Caco-2 (cell line): ENCODE data around the gene NBEAL1. TPM values are rescaled to one million over a fixed set of nuclear protein-coding genes. Genes with fewer than 3 reads are reported as not detected.

Experiments
- BruUV-seq: library from RNA; stranded (reverse); fragments of 400-500 nt; replicated peaks from 2 replicates; lab custom pipeline; 2021; lab: Mats Ljungman, UMichigan
- CTCF ChIA-PET: fragments of 300-600 bp; sonication (Branson Sonifier 250); formaldehyde crosslinking; loops from one replicate; lab custom pipeline; 2022; ENCODE audit warnings: antibody characterized with exemption; lab: Charles Lee
- POLR2A ChIA-PET: fragments of 300-600 bp; sonication (Branson Sonifier 250); formaldehyde crosslinking; loops from one replicate; lab custom pipeline; 2022; ENCODE audit warnings: antibody characterized with exemption; lab: Charles Lee
- DNase-seq, 2 experiments: peaks; one replicate each; pipeline versions ENCODE4 v3.0.0 to v3.0.0-alpha.2; 2020 to 2022
- H3K27me3 ChIP-seq: replicated peaks from 2 replicates; pipeline ENCODE4 v1.6.0; 2011; ENCODE audit warnings: low read length; ENCODE audit not compliant: control insufficient read depth, insufficient read depth
- H3K36me3 ChIP-seq: 2 replicates; pipeline ENCODE4 v1.5.1; 2011; ENCODE audit warnings: low read length; ENCODE audit not compliant: control insufficient read depth, insufficient read depth
- H3K4me1 ChIP-seq: fragments of 250-450 bp; sonication (Bioruptor Pico); 2 replicates; pipeline ENCODE4 v1.5.1; 2020; ENCODE audit warnings: mild to moderate bottlenecking
- H3K4me3 ChIP-seq: 2 replicates; pipeline ENCODE4 v1.5.1; 2011; ENCODE audit warnings: low read depth, mild to moderate bottlenecking, control low read depth, low read length
- H3K9me3 ChIP-seq: fragments of 250-450 bp; sonication (Bioruptor Pico); 2 replicates; pipeline ENCODE4 v1.5.1; 2020; ENCODE audit warnings: mild to moderate bottlenecking, moderate library complexity
- H3K27ac Mint-ChIP-seq: one replicate; pipeline ENCODE4 v1.8.0; 2022; ENCODE audit warnings: mixed read lengths; ENCODE audit not compliant: unreplicated experiment
- H3K27me3 Mint-ChIP-seq: one replicate; pipeline ENCODE4 v1.8.0; 2022; ENCODE audit warnings: mixed read lengths; ENCODE audit not compliant: insufficient read depth, unreplicated experiment
- H3K36me3 Mint-ChIP-seq: one replicate; pipeline ENCODE4 v1.8.0; 2022; ENCODE audit warnings: mild to moderate bottlenecking, mixed read lengths; ENCODE audit not compliant: insufficient read depth, unreplicated experiment
- H3K4me1 Mint-ChIP-seq: one replicate; pipeline ENCODE4 v1.8.0; 2022; ENCODE audit warnings: low read depth, mixed read lengths; ENCODE audit not compliant: unreplicated experiment
- H3K4me3 Mint-ChIP-seq: one replicate; pipeline ENCODE4 v1.8.0; 2022; ENCODE audit warnings: mild to moderate bottlenecking, moderate library complexity, mixed read lengths; ENCODE audit not compliant: unreplicated experiment
- H3K9me3 Mint-ChIP-seq: one replicate; pipeline ENCODE4 v1.8.0; 2022; ENCODE audit warnings: mixed read lengths; ENCODE audit not compliant: unreplicated experiment
- CTCF ChIP-seq, 2 experiments: fragments of 200-600 bp in 1 of 2; IDR thresholded peaks; 1 replicate in 1 of 2; 2 replicates in 1 of 2; pipeline versions ENCODE4 v1.5.1 to v1.8.0; 2011 to 2022; ENCODE audit warnings: antibody characterized with exemption in 1 of 2, control low read depth in 1 of 2, inconsistent platforms in 1 of 2, low read depth in 1 of 2, low read length in 1 of 2, mild to moderate bottlenecking in 1 of 2, moderate library complexity in 1 of 2; ENCODE audit not compliant: insufficient read depth in 1 of 2, severe bottlenecking in 1 of 2, unreplicated experiment in 1 of 2
- intact Hi-C: fragments of 100-400 bp; cut with micrococcal nuclease; formaldehyde crosslinking; loops from one replicate; pipeline ENCODE4 v1.10.0; 2022; ENCODE audit not compliant: unreplicated experiment
- total RNA-seq: library from RNA; stranded (reverse); gene quantifications from 2 replicates; pipeline ENCODE4 v1.2.3, GENCODE V29; 2022

The NBEAL1 gene
- total RNA-seq, 1 experiment from 2014 or later: 44.1 TPM

- H3K27me3 Mint-ChIP-seq: no peaks in the 10 kb centered on the region
- H3K27me3 ChIP-seq: no peaks in the 10 kb centered on the region
- H3K4me3 ChIP-seq: no peak overlapping the region
- no peaks in the 10 kb centered on the region for H3K9me3 Mint-ChIP-seq
- H3K4me1 Mint-ChIP-seq: no peaks in the 10 kb centered on the region
- no peaks in the 10 kb centered on the region for H3K9me3 ChIP-seq
- no peak overlapping the region for H3K4me3 Mint-ChIP-seq
- intact Hi-C loops: no loop called here
- no peaks in the 10 kb centered on the region for H3K36me3 ChIP-seq
- H3K36me3 Mint-ChIP-seq: no peaks in the 10 kb centered on the region
- DNase-seq: no peak
- BruUV-seq: no TSS peak
- ChIA-PET CTCF (no interaction called here), POLR2A (interaction anchor here (0.5 to 1.0 kb wide), 2 partner anchors 23 to 61 kb away, joined by 5 to 6 read pairs; no protein-coding TSS in a partner anchor)
- no peaks in the 10 kb centered on the region for H3K4me1 ChIP-seq
- TF ChIP-seq CTCF (IDR thresholded peaks at IDR 0.05; ENCODE audit: insufficient read depth in 1 of 2, low read depth in 1 of 2, low read length in 1 of 2, severe bottlenecking in 1 of 2, unreplicated experiment in 1 of 2): no peak
- no peak overlapping the region for H3K27ac Mint-ChIP-seq
Observed at GRCh38 chr2:202976809-202977208, 37.9 kb upstream of the NBEAL1 start.

GRCh38 chr2:202982779-202983491, 31.7 kb upstream of the NBEAL1 start:
- BruUV-seq: no TSS peak
- no peak for DNase-seq
- H3K27me3 ChIP-seq: no peaks in the 10 kb centered on the region
- TF ChIP-seq CTCF (IDR thresholded peaks at IDR 0.05; ENCODE audit: insufficient read depth in 1 of 2, low read depth in 1 of 2, low read length in 1 of 2, severe bottlenecking in 1 of 2, unreplicated experiment in 1 of 2): no peak
- Mint-ChIP-seq H3K27me3 (no peaks in the 10 kb centered on the region), H3K27ac (no peak overlapping the region), H3K4me3 (no peak overlapping the region), H3K36me3 (no peaks in the 10 kb centered on the region), H3K9me3 (no peaks in the 10 kb centered on the region), H3K4me1 (no peaks in the 10 kb centered on the region)
- H3K4me1 ChIP-seq: peaks cover 6% of the 10 kb centered on the region; the same call in 1 of the 2 replicates
- ChIA-PET CTCF (no interaction called here), POLR2A (no interaction called here)
- no peaks in the 10 kb centered on the region for H3K36me3 ChIP-seq
- intact Hi-C loops: no loop called here
- H3K9me3 ChIP-seq: no peaks in the 10 kb centered on the region
- H3K4me3 ChIP-seq: no peak overlapping the region

- H3K9me3 Mint-ChIP-seq: no peaks in the 10 kb centered on the region
- H3K27me3 Mint-ChIP-seq: no peaks in the 10 kb centered on the region
- no peaks in the 10 kb centered on the region for H3K9me3 ChIP-seq
- no peak for TF ChIP-seq CTCF (IDR thresholded peaks at IDR 0.05; ENCODE audit: insufficient read depth in 1 of 2, low read depth in 1 of 2, low read length in 1 of 2, severe bottlenecking in 1 of 2, unreplicated experiment in 1 of 2)
- H3K27me3 ChIP-seq: no peaks in the 10 kb centered on the region
- no peaks in the 10 kb centered on the region for H3K36me3 Mint-ChIP-seq
- BruUV-seq: no TSS peak
- DNase-seq: no peak
- intact Hi-C loops: no loop called here
- 0 out of 2 replicates have a peak, but pooled peaks cover 6% of the 10 kb centered on the region for H3K4me1 ChIP-seq
- H3K4me1 Mint-ChIP-seq: no peaks in the 10 kb centered on the region
- no peak overlapping the region for H3K27ac Mint-ChIP-seq
- no peak overlapping the region for H3K4me3 Mint-ChIP-seq
- H3K36me3 ChIP-seq: no peaks in the 10 kb centered on the region
- ChIA-PET CTCF (no interaction called here), POLR2A (no interaction called here)
- no peak overlapping the region for H3K4me3 ChIP-seq
Observed at GRCh38 chr2:202989749-202990148, 24.9 kb upstream of the NBEAL1 start.
